Neural cell (in vitro differentiated cells): Measurements from ENCODE around the gene TSPAN32. TPM values are rescaled to one million over a fixed set of nuclear protein-coding genes. Genes with fewer than 3 reads are reported as not detected.

ENCODE experiments used
- H2AFZ ChIP-seq: fragments of 200-600, 300-800 bp; sonication (generic), shearing (Covaris generic); 2 replicates; pipeline ENCODE4 v1.6.0; 2014; ENCODE audit warnings: low read depth, mild to moderate bottlenecking, antibody characterized with exemption, low read length, moderate library complexity
- H3F3A ChIP-seq: fragments of 200-600 bp; shearing (Covaris generic); 2 replicates; pipeline ENCODE4 v1.6.1; 2016; ENCODE audit warnings: mild to moderate bottlenecking, moderate library complexity, mixed read lengths, antibody characterized with exemption, low read length; ENCODE audit not compliant: insufficient read depth, poor library complexity, severe bottlenecking
- H3K27ac ChIP-seq: fragments of 200-600, 300-800 bp; sonication (generic), shearing (Covaris generic); 2 replicates; pipeline ENCODE4 v1.5.1; 2014; ENCODE audit warnings: mild to moderate bottlenecking, low read length, moderate library complexity
- H3K27me3 ChIP-seq: fragments of 300-800, 200-600 bp; sonication (generic), shearing (Covaris generic); 2 replicates; pipeline ENCODE4 v1.6.0; 2014; ENCODE audit warnings: mild to moderate bottlenecking, low read depth, low read length, moderate library complexity; ENCODE audit not compliant: insufficient read depth
- H3K36me3 ChIP-seq: fragments of 300-800, 200-600 bp; sonication (generic), shearing (Covaris generic); 2 replicates; pipeline ENCODE4 v1.5.1; 2014; ENCODE audit warnings: mild to moderate bottlenecking, antibody characterized with exemption, low read length, moderate library complexity; ENCODE audit not compliant: insufficient read depth
- H3K4me2 ChIP-seq: fragments of 300-800, 200-600 bp; sonication (generic), shearing (Covaris generic); 2 replicates; pipeline ENCODE4 v1.6.0; 2014; ENCODE audit warnings: mild to moderate bottlenecking, low read length
- H3K4me3 ChIP-seq: fragments of 300-800, 200-600 bp; sonication (generic), shearing (Covaris generic); 2 replicates; pipeline ENCODE4 v1.5.1; 2014; ENCODE audit warnings: mild to moderate bottlenecking, low read length, moderate library complexity
- H3K79me2 ChIP-seq: fragments of 200-600 bp; shearing (Covaris generic); replicated peaks from 2 replicates; pipeline ENCODE4 v1.6.0; 2014; ENCODE audit warnings: mild to moderate bottlenecking, low read length, moderate library complexity; ENCODE audit not compliant: insufficient read depth
- H3K9ac ChIP-seq: fragments of 300-800, 200-600 bp; sonication (generic), shearing (Covaris generic); 2 replicates; pipeline ENCODE4 v1.6.1; 2016; ENCODE audit warnings: mild to moderate bottlenecking, low read length, mixed read lengths
- H3K9me2 ChIP-seq: fragments of 200-600 bp; shearing (Covaris generic); 2 replicates; pipeline ENCODE4 v1.6.1; 2016; ENCODE audit warnings: mild to moderate bottlenecking, low read length, mixed read lengths; ENCODE audit not compliant: insufficient read depth
- H3K9me3 ChIP-seq: fragments of 200-600, 300-800 bp; sonication (generic), shearing (Covaris generic); 2 replicates; pipeline ENCODE4 v1.6.1; 2016; ENCODE audit warnings: mild to moderate bottlenecking, mixed run types, low read length, moderate library complexity, mixed read lengths
- H4K20me1 ChIP-seq: fragments of 200-600 bp; shearing (Covaris generic); 2 replicates; pipeline ENCODE4 v1.6.1; 2016; ENCODE audit warnings: mild to moderate bottlenecking, mixed run types; ENCODE audit not compliant: insufficient read depth
- CTCF ChIP-seq: fragments of 450-650 bp; IDR thresholded peaks from 2 replicates; pipeline ENCODE4 v1.5.1; 2014; ENCODE audit warnings: antibody characterized with exemption, mild to moderate bottlenecking, moderate library complexity; ENCODE audit not compliant: poor library complexity, severe bottlenecking
- EP300 ChIP-seq: fragments of 450-650 bp; conservative IDR thresholded peaks from 2 replicates; pipeline ENCODE4 v1.6.1; 2014; ENCODE audit warnings: antibody characterized with exemption, mild to moderate bottlenecking, moderate library complexity; ENCODE audit not compliant: poor library complexity, severe bottlenecking
- EZH2 ChIP-seq: fragments of 200-600, 300-800 bp; shearing (Covaris generic), sonication (generic); IDR thresholded peaks from 2 replicates; pipeline ENCODE4 v1.6.1; 2014; ENCODE audit warnings: antibody characterized with exemption, low read length, borderline replicate concordance, mild to moderate bottlenecking; ENCODE audit not compliant: insufficient read depth, poor library complexity, severe bottlenecking
- MXI1 ChIP-seq: fragments of 450-650 bp; conservative IDR thresholded peaks from 2 replicates; pipeline ENCODE4 v1.6.1; 2014; ENCODE audit warnings: antibody characterized with exemption, mild to moderate bottlenecking; ENCODE audit not compliant: poor library complexity, severe bottlenecking
- POLR2AphosphoS5 ChIP-seq: IDR thresholded peaks from 2 replicates; pipeline ENCODE4 v1.6.1; 2012
- RAD21 ChIP-seq: fragments of 450-650 bp; conservative IDR thresholded peaks from 2 replicates; pipeline ENCODE4 v1.6.1; 2014; ENCODE audit warnings: antibody characterized with exemption, mild to moderate bottlenecking, moderate library complexity
- REST ChIP-seq: IDR thresholded peaks from 2 replicates; pipeline ENCODE4 v1.6.1; 2012; ENCODE audit warnings: borderline replicate concordance
- SMC3 ChIP-seq: fragments of 450-650 bp; conservative IDR thresholded peaks from 2 replicates; pipeline ENCODE4 v1.6.1; 2014; ENCODE audit warnings: antibody characterized with exemption, mild to moderate bottlenecking, moderate library complexity; ENCODE audit not compliant: poor library complexity
- TAF1 ChIP-seq: IDR thresholded peaks from 2 replicates; pipeline ENCODE4 v1.6.1; 2012; ENCODE audit warnings: low read depth
- polyA plus RNA-seq: library from polyadenylated mRNA; depleted of rRNA; stranded (reverse); fragments of >200 nt; gene quantifications from 2 replicates; pipeline ENCODE4 v1.2.3, GENCODE V29; 2014

Gene TSPAN32
- polyA plus RNA-seq, 1 donor from 2014 or later = not detected

GRCh38 chr11:2306452-2306823 lies 4.6 kb downstream of the TSPAN32 start:
- Histone ChIP-seq H3K9me2 (no peaks in the 10 kb centered on the region), H3K36me3 (no peaks in the 10 kb centered on the region), H3K27ac (no peak overlapping the region), H3K27me3 (no peaks in the 10 kb centered on the region), H3K9me3 (no peaks in the 10 kb centered on the region), H4K20me1 (no peaks in the 10 kb centered on the region), H3K9ac (no peak overlapping the region), H3F3A (no peaks in the 10 kb centered on the region), H3K4me3 (no peak overlapping the region), H2AFZ (no peak overlapping the region), H3K79me2 (no peaks in the 10 kb centered on the region), H3K4me2 (no peak overlapping the region)
- no peak for TF ChIP-seq REST
- no peak for TF ChIP-seq EZH2
- no peak for TF ChIP-seq POLR2AphosphoS5

- TF ChIP-seq RAD21 (no peak), TAF1 (no peak), CTCF (no peak), POLR2AphosphoS5 (no peak), MXI1 (no peak), SMC3 (no peak), REST (no peak), EZH2 (no peak), EP300 (no peak)
- H3F3A ChIP-seq = no peaks in the 10 kb centered on the region
- no peak overlapping the region for H3K27ac ChIP-seq
- H3K4me3 ChIP-seq = no peak overlapping the region
- no peaks in the 10 kb centered on the region for H3K36me3 ChIP-seq
- H4K20me1 ChIP-seq = no peaks in the 10 kb centered on the region
- H3K79me2 ChIP-seq = no peaks in the 10 kb centered on the region
- H3K27me3 ChIP-seq = no peaks in the 10 kb centered on the region
- H3K9ac ChIP-seq = no peak overlapping the region
- H3K4me2 ChIP-seq = no peak overlapping the region
- no peaks in the 10 kb centered on the region for H3K9me2 ChIP-seq
- no peaks in the 10 kb centered on the region for H3K9me3 ChIP-seq
- no peak overlapping the region for H2AFZ ChIP-seq
Observed at GRCh38 chr11:2306877-2307500, 5.2 kb downstream of the TSPAN32 start.
